Chondrocyte (in vitro differentiated cells): Measurements from ENCODE around the gene TBC1D14. TPM values are rescaled to one million over a fixed set of nuclear protein-coding genes. Genes with fewer than 3 reads are reported as not detected.

Experiments used
- DNase-seq: peaks from one replicate; pipeline ENCODE4 v3.0.0; 2021; ENCODE audit warnings: mixed read lengths, low spot score
- H3K27ac Mint-ChIP-seq: one replicate; pipeline ENCODE4 v1.8.0; 2021; ENCODE audit warnings: mild to moderate bottlenecking, moderate library complexity, mixed read lengths; ENCODE audit not compliant: unreplicated experiment
- H3K27me3 Mint-ChIP-seq: 2 replicates; pipeline ENCODE4 v1.8.0; 2021; ENCODE audit warnings: low read depth, mixed read lengths
- H3K36me3 Mint-ChIP-seq: 2 replicates; pipeline ENCODE4 v1.8.0; 2021; ENCODE audit warnings: low read depth, mixed read lengths
- H3K4me1 Mint-ChIP-seq: 2 replicates; pipeline ENCODE4 v1.8.0; 2021; ENCODE audit warnings: low read depth, mild to moderate bottlenecking, mixed read lengths
- H3K4me3 Mint-ChIP-seq: one replicate; pipeline ENCODE4 v1.8.0; 2021; ENCODE audit warnings: mild to moderate bottlenecking, moderate library complexity, mixed read lengths; ENCODE audit not compliant: unreplicated experiment
- H3K9me3 Mint-ChIP-seq: 2 replicates; pipeline ENCODE4 v1.8.0; 2021; ENCODE audit warnings: low read depth, mixed read lengths
- CTCF ChIP-seq: fragments of 200-600 bp; sonication (generic); IDR thresholded peaks from 2 replicates; pipeline ENCODE4 v1.5.0; 2021; ENCODE audit warnings: antibody characterized with exemption, mild to moderate bottlenecking, moderate library complexity
- total RNA-seq: library from RNA; stranded (reverse); gene quantifications from 3 replicates; pipeline ENCODE4 v1.2.1, GENCODE V29; 2021

The TBC1D14 gene
- total RNA-seq, 1 donor from 2014 or later, result 25.2 TPM

- Mint-ChIP-seq H3K27me3 (no peaks in the 10 kb centered on the region), H3K27ac (peak overlapping the region; percentile 4), H3K36me3 (no peaks in the 10 kb centered on the region), H3K4me1 (peaks cover 34% of the 10 kb centered on the region), H3K4me3 (no peak overlapping the region), H3K9me3 (peaks cover 2% of the 10 kb centered on the region)
- DNase-seq, result no peak
- no peak for TF ChIP-seq CTCF
Measured at GRCh38 chr4:6894528-6895498, 14.8 kb upstream of the TBC1D14 start.

GRCh38 chr4:6896035-6896434 is 13.6 kb upstream of the TBC1D14 start:
- Mint-ChIP-seq H3K27ac (no peak overlapping the region), H3K9me3 (no peaks in the 10 kb centered on the region), H3K4me3 (no peak overlapping the region), H3K27me3 (no peaks in the 10 kb centered on the region), H3K36me3 (no peaks in the 10 kb centered on the region), H3K4me1 (peaks cover 34% of the 10 kb centered on the region)
- no peak for DNase-seq
- TF ChIP-seq CTCF, result no peak

- Mint-ChIP-seq H3K27me3 (no peaks in the 10 kb centered on the region), H3K36me3 (no peaks in the 10 kb centered on the region), H3K9me3 (no peaks in the 10 kb centered on the region), H3K27ac (no peak overlapping the region), H3K4me1 (peaks cover 17% of the 10 kb centered on the region), H3K4me3 (no peak overlapping the region)
- no peak for TF ChIP-seq CTCF
- no peak for DNase-seq
Measured at GRCh38 chr4:6898763-6899162, 10.9 kb upstream of the TBC1D14 start.

- no peak for DNase-seq
- no peak overlapping the region for H3K4me3 Mint-ChIP-seq
- TF ChIP-seq CTCF, result no peak
Measured at GRCh38 chr4:6900181-6900812, 9.3 kb upstream of the TBC1D14 start.

GRCh38 chr4:6900956-6901355 is 8.7 kb upstream of the TBC1D14 start:
- Mint-ChIP-seq H3K9me3 (no peaks in the 10 kb centered on the region), H3K27me3 (no peaks in the 10 kb centered on the region), H3K4me3 (no peak overlapping the region), H3K4me1 (peaks cover 9% of the 10 kb centered on the region), H3K27ac (no peak overlapping the region), H3K36me3 (no peaks in the 10 kb centered on the region)
- no peak for TF ChIP-seq CTCF
- DNase-seq, result no peak

More at GRCh38 chr4:6900181-6900812, 9.3 kb upstream of the TBC1D14 start:
- no peaks in the 10 kb centered on the region for H3K27me3 Mint-ChIP-seq
- H3K27ac Mint-ChIP-seq, result no peak overlapping the region
- H3K9me3 Mint-ChIP-seq, result no peaks in the 10 kb centered on the region
- peaks cover 13% of the 10 kb centered on the region for H3K4me1 Mint-ChIP-seq
- no peaks in the 10 kb centered on the region for H3K36me3 Mint-ChIP-seq
